Neutrophil (primary cell): ENCODE measurements around the gene ABLIM2.

Source experiments
- H3K27ac ChIP-seq: fragments of 200-600 bp; sonication (generic); 2 replicates; pipeline ENCODE4 v1.5.1; 2016; ENCODE audit warnings: mild to moderate bottlenecking, moderate library complexity
- H3K27me3 ChIP-seq: fragments of 200-600 bp; sonication (generic); 2 replicates; pipeline ENCODE4 v1.6.0; 2016; ENCODE audit warnings: mild to moderate bottlenecking
- H3K36me3 ChIP-seq: fragments of 200-600 bp; sonication (generic); 2 replicates; pipeline ENCODE4 v1.5.1; 2017
- H3K4me1 ChIP-seq, 2 experiments: fragments of 200-600 bp in 1 of 2; sonication (generic) in 1 of 2; 1 replicate in 1 of 2; 2 replicates in 1 of 2; pipeline versions ENCODE4 v1.5.1 to v1.6.1; 2013 to 2016; ENCODE audit warnings: low read depth in 1 of 2, low read length in 1 of 2, mild to moderate bottlenecking in 1 of 2, moderate library complexity in 1 of 2; ENCODE audit not compliant: control insufficient read depth in 1 of 2, insufficient read depth in 1 of 2
- H3K4me3 ChIP-seq, 2 experiments: fragments of 200-600 bp in 1 of 2; sonication (generic) in 1 of 2; 1 replicate in 1 of 2; 2 replicates in 1 of 2; pipeline ENCODE4 v1.5.1; 2013 to 2016; ENCODE audit warnings: low read depth in 1 of 2, low read length in 1 of 2, mild to moderate bottlenecking in 1 of 2, moderate library complexity in 1 of 2
- H3K9me3 ChIP-seq: fragments of 200-600 bp; sonication (generic); 2 replicates; pipeline ENCODE4 v1.5.1; 2016
- TF ChIP-seq, protein P1 (sequence below): fragments of 200-600 bp; sonication (generic); IDR thresholded peaks from 2 replicates; pipeline ENCODE4 v1.5.1; 2016; ENCODE audit warnings: antibody characterized with exemption

ABLIM2 gene

DNA sequence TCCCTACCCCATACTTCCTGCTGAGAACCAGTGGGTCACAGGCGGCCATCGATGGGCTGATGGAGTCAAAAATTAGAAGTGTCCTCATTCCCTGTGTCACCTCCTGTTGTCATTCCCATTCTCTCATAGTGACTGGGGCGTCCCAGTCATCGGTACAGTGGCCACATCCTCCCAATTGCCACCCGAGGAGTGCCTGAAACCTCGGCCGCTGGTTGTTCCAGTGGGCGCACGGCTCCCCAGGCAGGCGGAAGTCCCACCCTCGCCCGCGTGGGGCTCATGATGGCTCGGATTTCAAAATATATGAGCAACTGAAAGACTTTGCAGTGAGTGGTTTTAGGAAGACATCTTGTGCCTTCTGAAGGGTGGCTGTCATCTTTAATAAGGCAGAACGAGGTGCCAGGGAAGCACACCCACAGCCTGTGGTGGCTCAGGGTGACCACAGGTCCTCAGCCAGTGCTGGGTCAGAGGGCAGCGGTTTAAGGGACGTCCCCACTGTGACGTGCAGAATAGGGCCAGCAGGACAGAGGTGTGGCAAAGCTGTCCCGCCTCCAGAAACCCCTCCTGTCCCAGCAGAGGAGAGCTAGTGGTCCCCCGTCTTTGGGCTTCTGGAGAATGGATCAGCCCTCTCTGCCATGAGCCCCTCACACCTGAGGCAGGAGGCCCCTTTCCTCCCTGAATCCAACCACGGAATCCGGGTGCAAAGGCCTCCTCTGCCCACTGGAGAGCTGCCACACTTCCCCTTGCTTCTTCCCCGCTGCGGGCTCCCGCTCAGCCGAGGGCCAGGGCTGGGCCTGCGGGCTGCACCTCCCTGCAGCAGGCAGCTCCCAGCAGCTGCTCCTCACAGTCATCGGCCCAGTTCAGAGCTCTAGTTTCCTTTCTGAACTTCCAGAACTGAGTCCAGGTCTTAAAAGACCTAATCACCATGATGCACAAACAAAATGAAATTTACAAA is 90.4 kb downstream of the ABLIM2 start:
- H3K36me3 ChIP-seq = no peaks in the 10 kb centered on the region
- TF ChIP-seq, protein P1, sequence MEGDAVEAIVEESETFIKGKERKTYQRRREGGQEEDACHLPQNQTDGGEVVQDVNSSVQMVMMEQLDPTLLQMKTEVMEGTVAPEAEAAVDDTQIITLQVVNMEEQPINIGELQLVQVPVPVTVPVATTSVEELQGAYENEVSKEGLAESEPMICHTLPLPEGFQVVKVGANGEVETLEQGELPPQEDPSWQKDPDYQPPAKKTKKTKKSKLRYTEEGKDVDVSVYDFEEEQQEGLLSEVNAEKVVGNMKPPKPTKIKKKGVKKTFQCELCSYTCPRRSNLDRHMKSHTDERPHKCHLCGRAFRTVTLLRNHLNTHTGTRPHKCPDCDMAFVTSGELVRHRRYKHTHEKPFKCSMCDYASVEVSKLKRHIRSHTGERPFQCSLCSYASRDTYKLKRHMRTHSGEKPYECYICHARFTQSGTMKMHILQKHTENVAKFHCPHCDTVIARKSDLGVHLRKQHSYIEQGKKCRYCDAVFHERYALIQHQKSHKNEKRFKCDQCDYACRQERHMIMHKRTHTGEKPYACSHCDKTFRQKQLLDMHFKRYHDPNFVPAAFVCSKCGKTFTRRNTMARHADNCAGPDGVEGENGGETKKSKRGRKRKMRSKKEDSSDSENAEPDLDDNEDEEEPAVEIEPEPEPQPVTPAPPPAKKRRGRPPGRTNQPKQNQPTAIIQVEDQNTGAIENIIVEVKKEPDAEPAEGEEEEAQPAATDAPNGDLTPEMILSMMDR = no peak
- no peak overlapping the region for H3K27ac ChIP-seq
- H3K9me3 ChIP-seq = peaks cover 8% of the 10 kb centered on the region
- H3K27me3 ChIP-seq = peaks cover 38% of the 10 kb centered on the region
- H3K4me3 ChIP-seq = no peak overlapping the region
- no peaks in the 10 kb centered on the region for H3K4me1 ChIP-seq

DNA sequence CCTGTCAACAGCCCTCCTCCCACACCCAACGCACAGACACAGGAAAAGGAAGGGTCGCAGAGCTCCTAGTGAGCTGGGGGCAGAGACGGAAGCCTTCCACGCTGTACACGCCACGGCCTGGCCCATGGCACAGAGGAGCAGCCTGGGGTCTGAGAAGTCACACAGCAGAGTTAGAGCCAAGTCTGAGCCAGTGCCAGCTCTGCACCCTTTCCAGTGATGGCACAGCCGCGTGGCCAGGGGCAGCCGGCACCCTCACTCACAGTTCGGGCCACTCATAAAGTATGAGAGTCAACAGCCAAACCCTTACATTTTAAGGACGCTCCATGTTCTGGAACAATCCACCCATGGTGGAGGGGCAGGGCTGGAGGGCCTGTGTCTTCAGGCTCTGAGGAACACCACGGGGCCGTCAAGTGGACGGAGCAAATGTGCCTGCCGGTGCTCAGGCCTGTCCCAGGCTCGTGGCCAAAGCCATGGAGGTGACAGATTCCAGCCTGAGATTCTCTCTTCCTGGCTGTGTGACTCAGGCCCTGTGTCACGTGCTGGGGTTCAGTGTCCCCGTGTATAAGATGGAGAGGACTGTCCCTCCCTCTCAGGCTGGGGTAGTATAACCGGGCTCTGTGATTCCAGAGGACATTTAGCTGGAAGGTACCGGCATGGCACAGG is 91.2 kb downstream of the ABLIM2 start:
- Histone ChIP-seq H3K36me3 (no peaks in the 10 kb centered on the region), H3K9me3 (peaks cover 8% of the 10 kb centered on the region), H3K4me1 (no peaks in the 10 kb centered on the region), H3K27me3 (peaks cover 30% of the 10 kb centered on the region), H3K27ac (no peak overlapping the region), H3K4me3 (no peak overlapping the region)
- TF ChIP-seq, protein P1 = no peak

DNA sequence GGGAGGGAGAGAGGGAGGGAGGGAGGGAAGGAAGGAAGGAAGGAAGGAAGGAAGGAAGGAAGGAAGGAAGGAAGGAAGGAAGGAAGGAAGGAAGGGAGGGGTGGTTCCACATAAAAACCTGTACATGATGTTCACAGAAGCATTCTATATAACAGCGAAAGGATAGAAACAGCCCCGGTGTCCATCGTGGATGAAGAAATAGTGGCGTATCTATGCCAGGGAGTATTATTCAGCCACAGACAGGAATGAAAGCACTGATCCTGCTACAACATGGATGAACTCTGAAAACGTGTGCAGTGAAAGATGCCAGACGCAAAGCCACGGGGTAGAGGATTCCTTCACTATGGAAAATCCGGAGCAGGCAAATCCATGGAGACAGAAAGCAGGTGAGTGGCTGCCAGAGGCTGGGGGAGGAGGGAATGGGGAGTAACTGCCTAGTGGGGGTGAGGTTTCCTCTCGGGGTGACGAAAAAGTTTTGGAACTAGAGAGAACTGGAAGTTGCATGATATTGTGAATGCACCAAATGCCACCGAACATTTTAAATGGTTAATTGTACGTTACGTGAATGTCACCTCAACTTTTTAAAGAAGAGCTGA is 92.2 kb downstream of the ABLIM2 start:
- H3K9me3 ChIP-seq = peaks cover 8% of the 10 kb centered on the region
- H3K27me3 ChIP-seq = peaks cover 20% of the 10 kb centered on the region
- TF ChIP-seq, protein P1 = no peak
- no peaks in the 10 kb centered on the region for H3K4me1 ChIP-seq
- no peak overlapping the region for H3K4me3 ChIP-seq
- H3K36me3 ChIP-seq = no peaks in the 10 kb centered on the region
- no peak overlapping the region for H3K27ac ChIP-seq

DNA sequence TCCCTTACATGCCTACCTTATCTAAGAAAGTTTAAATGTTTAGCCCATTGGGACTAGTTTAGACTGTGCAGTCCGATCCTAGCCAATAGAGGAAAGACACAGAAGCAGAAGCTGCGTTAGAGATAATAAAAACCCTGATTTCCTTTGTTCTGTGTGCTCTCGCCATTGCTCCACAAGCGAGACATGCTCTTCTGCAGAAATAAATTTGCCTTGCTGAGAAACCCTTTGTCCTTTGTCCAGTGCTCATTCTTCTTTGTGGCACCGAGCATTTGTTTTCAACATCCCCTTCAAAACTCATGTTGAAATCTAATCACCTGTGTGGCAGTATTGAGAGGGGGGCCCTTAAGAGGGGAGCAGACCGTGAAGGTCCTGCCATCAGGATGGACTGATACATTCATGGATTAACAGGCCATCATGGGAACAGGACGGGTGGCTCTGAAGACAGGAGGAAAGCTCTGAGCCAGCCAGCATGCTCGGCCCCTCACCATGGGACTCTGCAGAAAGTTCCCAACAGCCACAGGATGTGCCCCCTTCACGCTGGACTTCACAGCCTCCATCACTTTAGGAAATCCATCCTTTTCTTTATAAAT is 94.5 kb downstream of the ABLIM2 start:
- Histone ChIP-seq H3K36me3 (no peaks in the 10 kb centered on the region), H3K4me3 (no peak overlapping the region), H3K4me1 (no peaks in the 10 kb centered on the region), H3K9me3 (peaks cover 8% of the 10 kb centered on the region), H3K27me3 (no peaks in the 10 kb centered on the region), H3K27ac (no peak overlapping the region)
- TF ChIP-seq, protein P1 = no peak

DNA sequence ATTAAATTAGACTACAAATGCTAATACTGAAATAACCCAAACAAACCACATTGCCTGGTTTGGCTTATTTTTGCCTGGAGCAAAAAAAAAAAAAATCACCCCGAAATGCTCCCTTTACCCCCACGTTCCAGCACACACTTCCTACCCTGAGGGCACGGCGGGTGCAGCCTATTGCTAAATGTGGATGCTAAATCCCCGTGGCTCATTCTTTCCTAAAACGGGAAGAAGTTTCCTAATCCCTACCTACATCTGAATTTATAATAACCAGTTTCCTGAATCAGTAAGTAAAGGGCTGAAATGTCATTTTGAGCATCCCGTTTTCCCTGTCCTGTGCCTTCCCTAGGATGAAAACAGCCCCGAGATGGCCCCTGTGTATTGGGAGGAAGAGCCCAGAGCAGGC is 97.0 kb downstream of the ABLIM2 start:
- Histone ChIP-seq H3K9me3 (peaks cover 8% of the 10 kb centered on the region), H3K27ac (no peak overlapping the region), H3K4me1 (no peaks in the 10 kb centered on the region), H3K4me3 (no peak overlapping the region), H3K36me3 (no peaks in the 10 kb centered on the region), H3K27me3 (no peaks in the 10 kb centered on the region)
- TF ChIP-seq, protein P1 = no peak
